IMR-90 (cell line): ENCODE results near the gene ISOC1.

Experiments used
- RAD21 ChIP-seq: IDR thresholded peaks from 2 replicates; pipeline ENCODE4 v1.6.1; 2012; ENCODE audit warnings: low read length, improper control_type of control experiment
- USF2 ChIP-seq: fragments of 150-350 bp; IDR thresholded peaks from 2 replicates; pipeline ENCODE4 v1.6.1; 2017; ENCODE audit warnings: mild to moderate bottlenecking, antibody characterized with exemption, low read length, low read depth

GRCh38 chr5:129097498-129098296 lies 3.1 kb downstream of the ISOC1 start:
- no peak for TF ChIP-seq USF2
- no peak for TF ChIP-seq RAD21
